Activated CD4-positive, alpha-beta memory T cell treated with anti-CD3 and anti-CD28 coated beads for 36 hours (primary cell): ENCODE measurements around the gene NRDC. TPM values are rescaled to one million over a fixed set of nuclear protein-coding genes. Genes with fewer than 3 reads are reported as not detected.

ENCODE experiments used
- CTCF ChIA-PET: fragments of 350-600 bp; sonication (Branson Sonifier 250); formaldehyde crosslinking; loops from one replicate; lab custom pipeline; 2021; ENCODE audit warnings: antibody characterized with exemption, inconsistent platforms; lab: Charles Lee
- POLR2A ChIA-PET: fragments of 350-600 bp; sonication (Branson Sonifier 250); formaldehyde crosslinking; loops from one replicate; lab custom pipeline; 2021; ENCODE audit warnings: antibody characterized with exemption; lab: Charles Lee
- DNase-seq: peaks from one replicate; pipeline ENCODE4 v3.0.0-alpha.2; 2020
- H3K27ac Mint-ChIP-seq: one replicate; pipeline ENCODE4 v1.8.0; 2021; ENCODE audit warnings: mixed read lengths
- H3K27me3 Mint-ChIP-seq: one replicate; pipeline ENCODE4 v1.8.0; 2021; ENCODE audit warnings: mixed read lengths
- H3K36me3 Mint-ChIP-seq: one replicate; pipeline ENCODE4 v1.8.0; 2021; ENCODE audit warnings: mixed read lengths
- H3K4me1 Mint-ChIP-seq: one replicate; pipeline ENCODE4 v1.8.0; 2021; ENCODE audit warnings: low read depth, mixed read lengths
- H3K4me3 Mint-ChIP-seq: one replicate; pipeline ENCODE4 v1.8.0; 2021; ENCODE audit warnings: mild to moderate bottlenecking, mixed read lengths
- H3K9me3 Mint-ChIP-seq: one replicate; pipeline ENCODE4 v1.8.0; 2021; ENCODE audit warnings: mixed read lengths
- intact Hi-C: fragments of 100-400 bp; cut with micrococcal nuclease; formaldehyde crosslinking; loops from one replicate; pipeline ENCODE4 v1.15.1; 2023
- total RNA-seq, 2 experiments: library from RNA; stranded (reverse); gene quantifications; one replicate each; pipeline ENCODE4 v1.2.3, GENCODE V29; 2021

NRDC gene
- total RNA-seq, 2 experiments from 2014 or later = 153 to 155 TPM

- H3K4me3 Mint-ChIP-seq = no peak overlapping the region
- no peak overlapping the region for H3K27ac Mint-ChIP-seq
- CTCF ChIA-PET = no interaction called here
- DNase-seq = no peak
- H3K9me3 Mint-ChIP-seq = no peaks in the 10 kb centered on the region
- no peaks in the 10 kb centered on the region for H3K27me3 Mint-ChIP-seq
- peaks cover 18% of the 10 kb centered on the region for H3K4me1 Mint-ChIP-seq
- intact Hi-C loops = no loop called here
- POLR2A ChIA-PET = no interaction called here
- H3K36me3 Mint-ChIP-seq = peaks cover 7% of the 10 kb centered on the region
These were observed 21.8 kb downstream of the NRDC start for GRCh38 chr1:51856745-51857144.

- Mint-ChIP-seq H3K9me3 (no peaks in the 10 kb centered on the region), H3K36me3 (peaks cover 6% of the 10 kb centered on the region), H3K27ac (no peak overlapping the region), H3K4me3 (no peak overlapping the region), H3K27me3 (no peaks in the 10 kb centered on the region), H3K4me1 (peaks cover 17% of the 10 kb centered on the region)
- CTCF ChIA-PET = no interaction called here
- POLR2A ChIA-PET = no interaction called here
- intact Hi-C loops = no loop called here
- no peak for DNase-seq
These were observed 22.9 kb downstream of the NRDC start for GRCh38 chr1:51855624-51856023.

- intact Hi-C loops = no loop called here
- ChIA-PET CTCF (no interaction called here), POLR2A (no interaction called here)
- H3K9me3 Mint-ChIP-seq = no peaks in the 10 kb centered on the region
- peaks cover 7% of the 10 kb centered on the region for H3K36me3 Mint-ChIP-seq
- H3K27me3 Mint-ChIP-seq = no peaks in the 10 kb centered on the region
- no peak overlapping the region for H3K27ac Mint-ChIP-seq
- H3K4me3 Mint-ChIP-seq = no peak overlapping the region
- H3K4me1 Mint-ChIP-seq = peaks cover 13% of the 10 kb centered on the region
- DNase-seq = no peak
These were observed 25.2 kb downstream of the NRDC start for GRCh38 chr1:51853360-51853759.

- Mint-ChIP-seq H3K36me3 (peaks cover 10% of the 10 kb centered on the region), H3K4me1 (peaks cover 8% of the 10 kb centered on the region), H3K9me3 (no peaks in the 10 kb centered on the region), H3K4me3 (no peak overlapping the region), H3K27ac (no peak overlapping the region), H3K27me3 (no peaks in the 10 kb centered on the region)
- DNase-seq = no peak
- CTCF ChIA-PET = interaction anchor here (0.5 kb wide), 1 partner anchor 591 kb away, joined by 3 read pairs; no protein-coding TSS in a partner anchor
- POLR2A ChIA-PET = no interaction called here
- intact Hi-C loops = no loop called here
These were observed 26.6 kb downstream of the NRDC start for GRCh38 chr1:51851882-51852396.

GRCh38 chr1:51850420-51851223 is 27.9 kb downstream of the NRDC start:
- H3K27me3 Mint-ChIP-seq = no peaks in the 10 kb centered on the region
- DNase-seq = no peak
- H3K27ac Mint-ChIP-seq = no peak overlapping the region
- H3K4me3 Mint-ChIP-seq = no peak overlapping the region
- POLR2A ChIA-PET = no interaction called here
- peaks cover 4% of the 10 kb centered on the region for H3K4me1 Mint-ChIP-seq
- CTCF ChIA-PET = no interaction called here
- intact Hi-C loops = no loop called here
- peaks cover 16% of the 10 kb centered on the region for H3K36me3 Mint-ChIP-seq
- H3K9me3 Mint-ChIP-seq = peaks cover 2% of the 10 kb centered on the region

- CTCF ChIA-PET = no interaction called here
- Mint-ChIP-seq H3K27ac (no peak overlapping the region), H3K9me3 (peaks cover 2% of the 10 kb centered on the region), H3K4me3 (no peak overlapping the region), H3K36me3 (peaks cover 11% of the 10 kb centered on the region), H3K27me3 (no peaks in the 10 kb centered on the region), H3K4me1 (peaks cover 22% of the 10 kb centered on the region)
- no peak for DNase-seq
- POLR2A ChIA-PET = no interaction called here
- intact Hi-C loops = no loop called here
These were observed 31.1 kb downstream of the NRDC start for GRCh38 chr1:51847294-51847920.

DNA sequence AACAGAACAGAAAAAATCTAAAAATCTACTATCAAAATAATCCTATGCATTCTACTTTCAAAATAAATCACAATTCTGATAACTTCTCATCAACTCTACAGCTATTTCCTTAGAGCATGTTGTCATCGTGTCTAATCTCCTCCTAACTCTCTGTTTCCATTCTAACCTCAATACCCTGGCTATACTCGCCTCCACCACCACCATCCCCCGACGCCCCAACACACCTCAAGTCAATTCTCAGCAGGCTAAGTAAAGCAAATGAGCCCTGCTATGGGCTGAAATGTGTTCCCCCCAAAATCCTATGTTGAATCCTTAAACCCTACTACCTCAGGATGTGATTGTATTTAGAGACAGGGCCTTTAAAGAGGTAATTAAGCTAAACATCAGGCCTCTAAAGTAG is 34.6 kb downstream of the NRDC start:
- H3K4me3 Mint-ChIP-seq = no peak overlapping the region
- H3K9me3 Mint-ChIP-seq = peaks cover 2% of the 10 kb centered on the region
- DNase-seq = peak; percentile 53
- ChIA-PET POLR2A (interaction anchor here (0.8 kb wide), 1 partner anchor 758 kb away, joined by 4 read pairs; no protein-coding TSS in a partner anchor), CTCF (no interaction called here)
- H3K27me3 Mint-ChIP-seq = no peaks in the 10 kb centered on the region
- H3K4me1 Mint-ChIP-seq = peaks cover 25% of the 10 kb centered on the region
- H3K27ac Mint-ChIP-seq = peak overlapping the region; percentile 1
- intact Hi-C loops = no loop called here
- H3K36me3 Mint-ChIP-seq = peaks cover 20% of the 10 kb centered on the region

DNA sequence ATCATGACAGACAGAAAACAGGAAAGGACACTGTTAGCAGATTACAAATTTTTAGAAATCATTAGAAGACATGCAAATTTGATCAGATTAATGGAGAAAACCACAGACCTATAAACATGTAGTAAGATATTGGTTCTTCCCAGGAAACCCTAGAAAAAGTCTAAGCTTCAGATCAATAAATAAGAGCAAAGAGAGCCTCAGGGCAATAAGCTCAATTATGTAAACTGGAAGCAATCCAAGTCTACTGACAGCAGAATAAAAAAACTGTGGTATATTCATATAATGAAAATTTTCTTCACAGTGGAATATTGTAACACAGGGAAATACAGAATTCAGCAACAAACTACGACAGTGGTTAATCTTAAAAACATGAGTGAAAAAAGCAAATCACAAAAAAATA is 36.3 kb downstream of the NRDC start:
- H3K27ac Mint-ChIP-seq = no peak overlapping the region
- no peak for DNase-seq
- H3K4me3 Mint-ChIP-seq = no peak overlapping the region
- H3K4me1 Mint-ChIP-seq = peaks cover 25% of the 10 kb centered on the region
- ChIA-PET POLR2A (no interaction called here), CTCF (interaction anchor here (0.6 kb wide), 1 partner anchor 272 kb away, joined by 3 read pairs; no protein-coding TSS in a partner anchor)
- H3K27me3 Mint-ChIP-seq = no peaks in the 10 kb centered on the region
- peaks cover 28% of the 10 kb centered on the region for H3K36me3 Mint-ChIP-seq
- H3K9me3 Mint-ChIP-seq = peaks cover 2% of the 10 kb centered on the region
- intact Hi-C loops = no loop called here

DNA sequence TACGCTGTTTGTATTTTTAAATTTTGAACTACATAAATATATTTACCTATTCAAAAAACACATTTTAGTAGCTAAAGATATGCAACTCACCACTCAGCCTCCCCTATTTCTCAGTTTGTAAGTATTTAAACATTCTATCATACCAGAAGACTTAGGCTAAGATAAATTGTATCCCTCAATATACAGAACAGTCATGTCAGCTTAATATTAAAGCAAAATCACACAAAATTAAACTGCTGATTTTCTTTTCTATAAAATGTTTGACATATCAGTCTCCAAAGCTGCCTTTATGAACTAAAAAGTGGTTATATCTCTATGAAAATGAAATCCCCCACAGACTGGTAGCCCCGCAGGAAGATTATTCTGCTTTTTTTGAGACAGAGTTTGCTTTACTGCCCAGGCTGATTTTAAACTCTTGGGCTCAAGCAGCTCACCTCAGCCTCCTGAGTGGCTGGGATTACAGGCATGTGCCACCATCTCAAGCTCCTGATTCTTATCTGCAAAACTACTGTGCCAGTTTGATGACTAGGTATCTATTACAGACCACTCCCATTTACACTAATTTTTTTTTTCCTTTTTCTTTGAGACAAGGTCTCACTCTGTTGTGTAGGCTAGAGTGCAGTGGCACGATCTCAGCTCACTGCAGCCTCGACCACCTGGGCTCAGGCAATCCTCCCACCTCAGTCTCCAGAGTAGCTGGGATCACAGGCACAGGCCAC is 37.6 kb downstream of the NRDC start:
- H3K27ac Mint-ChIP-seq = no peak overlapping the region
- ChIA-PET POLR2A (no interaction called here), CTCF (no interaction called here)
- intact Hi-C loops = no loop called here
- no peak overlapping the region for H3K4me3 Mint-ChIP-seq
- H3K36me3 Mint-ChIP-seq = peaks cover 26% of the 10 kb centered on the region
- H3K9me3 Mint-ChIP-seq = no peaks in the 10 kb centered on the region
- no peak for DNase-seq
- peaks cover 25% of the 10 kb centered on the region for H3K4me1 Mint-ChIP-seq
- H3K27me3 Mint-ChIP-seq = no peaks in the 10 kb centered on the region

DNA sequence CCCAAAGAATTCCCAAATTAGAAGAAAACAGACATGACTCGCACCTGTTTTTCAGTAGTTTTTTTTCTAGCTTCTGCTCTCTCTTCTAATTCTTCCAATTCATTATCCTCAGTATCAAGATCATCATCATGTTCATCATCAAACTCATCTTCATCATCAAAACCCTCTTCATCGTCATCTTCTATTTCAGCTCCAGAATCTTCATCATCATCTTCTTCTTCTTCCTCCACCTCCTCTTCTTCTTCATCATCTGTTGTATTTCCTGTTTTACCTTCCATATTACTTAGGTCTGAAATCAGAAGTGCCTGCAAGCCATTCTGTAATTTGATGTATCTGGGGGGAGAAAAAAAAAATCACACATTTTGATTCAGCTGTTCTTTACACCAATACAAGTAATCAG is 38.3 kb downstream of the NRDC start:
- Mint-ChIP-seq H3K4me1 (peaks cover 23% of the 10 kb centered on the region), H3K9me3 (no peaks in the 10 kb centered on the region), H3K36me3 (peaks cover 26% of the 10 kb centered on the region), H3K27me3 (no peaks in the 10 kb centered on the region), H3K4me3 (no peak overlapping the region), H3K27ac (no peak overlapping the region)
- DNase-seq = no peak
- intact Hi-C loops = no loop called here
- CTCF ChIA-PET = interaction anchor here (1.1 kb wide), 1 partner anchor 58 kb away, joined by 3 read pairs; no protein-coding TSS in a partner anchor
- POLR2A ChIA-PET = no interaction called here

- DNase-seq = no peak
- H3K9me3 Mint-ChIP-seq = no peaks in the 10 kb centered on the region
- H3K4me3 Mint-ChIP-seq = no peak overlapping the region
- CTCF ChIA-PET = interaction anchor here (1.1 kb wide), 1 partner anchor 59 kb away, joined by 3 read pairs; no protein-coding TSS in a partner anchor
- POLR2A ChIA-PET = no interaction called here
- no peaks in the 10 kb centered on the region for H3K27me3 Mint-ChIP-seq
- intact Hi-C loops = no loop called here
- peaks cover 17% of the 10 kb centered on the region for H3K4me1 Mint-ChIP-seq
- H3K36me3 Mint-ChIP-seq = peaks cover 26% of the 10 kb centered on the region
- no peak overlapping the region for H3K27ac Mint-ChIP-seq
These were observed 39.4 kb downstream of the NRDC start for GRCh38 chr1:51839094-51839493.

DNA sequence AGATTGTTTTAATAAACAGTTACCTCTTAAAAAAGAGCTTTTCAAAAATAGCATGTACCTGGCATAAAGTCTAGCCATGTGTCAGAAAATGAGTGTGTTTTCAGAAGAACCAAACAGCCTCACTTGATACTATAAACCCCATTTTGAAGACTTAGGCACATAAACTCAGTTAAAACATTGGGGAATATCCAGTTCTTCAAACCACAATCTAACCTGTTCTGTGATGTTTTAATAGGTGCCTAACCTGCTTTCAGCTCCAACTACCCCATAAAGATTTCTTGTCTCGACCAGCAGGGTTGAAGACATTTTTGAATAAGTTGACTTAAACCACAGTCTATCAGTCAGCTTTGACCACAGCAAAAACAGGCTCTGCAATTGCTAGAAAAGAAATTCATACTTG is 41.3 kb downstream of the NRDC start:
- Mint-ChIP-seq H3K27ac (no peak overlapping the region), H3K4me3 (no peak overlapping the region), H3K36me3 (peaks cover 31% of the 10 kb centered on the region), H3K27me3 (no peaks in the 10 kb centered on the region), H3K9me3 (no peaks in the 10 kb centered on the region), H3K4me1 (peaks cover 8% of the 10 kb centered on the region)
- no peak for DNase-seq
- POLR2A ChIA-PET = no interaction called here
- CTCF ChIA-PET = interaction anchor here (1.0 kb wide), 1 partner anchor 166 kb away, joined by 4 read pairs; no protein-coding TSS in a partner anchor
- intact Hi-C loops = no loop called here
